GM21423 (cell line): Measurements from ENCODE around the gene GRK5.

ENCODE experiments used
- ATAC-seq: cut with Tn5 transposase; IDR thresholded peaks from one replicate; pipeline ENCODE4 v1.9.1; 2021; ENCODE audit warnings: mild to moderate bottlenecking, moderate library complexity; ENCODE audit not compliant: unreplicated experiment

GRK5 gene

DNA sequence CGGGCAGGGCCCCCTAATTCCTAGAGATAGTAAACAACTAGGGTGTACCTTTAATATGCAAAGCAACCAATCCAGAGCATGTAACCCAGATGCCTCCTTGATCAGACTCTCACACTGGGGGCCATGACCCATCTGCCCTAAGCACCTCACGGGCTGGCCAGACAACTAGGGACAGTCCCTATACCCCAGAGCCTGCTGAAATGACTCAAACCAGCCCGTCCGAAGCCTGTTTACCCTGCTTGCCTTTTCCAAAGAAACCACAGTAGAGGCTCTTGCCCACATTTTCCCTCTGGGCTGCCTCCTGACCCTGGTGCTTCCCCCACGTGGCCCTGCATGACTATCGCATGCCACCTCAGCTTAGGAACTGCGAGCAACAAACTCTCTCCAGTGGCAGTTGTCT is 288.9 kb downstream of the GRK5 start:
- peak; percentile 86 for ATAC-seq

GRCh38 chr10:119497243-119497642 is 289.9 kb downstream of the GRK5 start:
- ATAC-seq, result no peak

GRCh38 chr10:119498889-119499676 is 291.7 kb downstream of the GRK5 start:
- ATAC-seq, result no peak

- no peak for ATAC-seq
Observed at GRCh38 chr10:119499677-119500002, 292.3 kb downstream of the GRK5 start.

- ATAC-seq, result no peak
Observed at GRCh38 chr10:119500123-119500795, 292.9 kb downstream of the GRK5 start.

- ATAC-seq, result no peak
Observed at GRCh38 chr10:119500821-119501220, 293.4 kb downstream of the GRK5 start.

DNA sequence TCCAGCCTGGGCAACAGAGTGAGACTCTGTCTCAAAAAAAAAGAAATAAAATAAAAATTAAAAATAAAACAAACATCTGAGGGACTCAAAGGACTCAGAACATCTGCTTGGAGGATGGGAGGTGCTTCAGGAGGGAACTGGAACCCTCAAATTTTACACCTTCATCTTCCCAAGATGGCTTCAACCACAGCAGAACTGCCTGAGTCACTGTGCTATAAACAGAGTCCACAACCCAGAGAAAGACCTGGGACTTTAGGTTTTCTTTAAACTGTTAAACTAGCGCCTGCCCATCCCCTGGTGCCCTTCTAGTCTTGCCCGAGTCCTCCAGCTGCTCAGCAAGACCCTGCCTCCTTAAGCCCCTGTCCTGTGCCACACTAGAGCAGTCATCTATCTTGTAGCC is 294.3 kb downstream of the GRK5 start:
- ATAC-seq, result peak; percentile 11

DNA sequence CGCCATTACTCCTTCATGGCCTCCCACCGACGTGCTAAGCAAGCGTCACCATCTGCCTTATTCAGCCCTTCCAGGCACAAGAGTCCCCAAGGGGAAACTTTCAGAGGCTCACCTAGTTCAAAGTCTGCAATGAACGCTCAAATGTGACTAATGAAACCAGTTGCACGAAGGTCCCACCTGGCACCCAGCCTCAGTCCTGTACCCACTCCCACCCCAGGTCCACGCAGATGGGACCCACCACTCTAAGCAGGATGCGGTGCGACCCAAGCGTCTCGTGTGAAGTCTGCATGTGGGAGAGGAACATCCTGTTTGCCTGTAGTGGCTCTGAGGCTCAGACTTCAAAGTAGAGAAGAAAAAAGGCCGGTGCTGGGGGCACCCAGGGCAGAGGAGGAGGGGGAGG is 294.8 kb downstream of the GRK5 start:
- peak; percentile 86 for ATAC-seq

DNA sequence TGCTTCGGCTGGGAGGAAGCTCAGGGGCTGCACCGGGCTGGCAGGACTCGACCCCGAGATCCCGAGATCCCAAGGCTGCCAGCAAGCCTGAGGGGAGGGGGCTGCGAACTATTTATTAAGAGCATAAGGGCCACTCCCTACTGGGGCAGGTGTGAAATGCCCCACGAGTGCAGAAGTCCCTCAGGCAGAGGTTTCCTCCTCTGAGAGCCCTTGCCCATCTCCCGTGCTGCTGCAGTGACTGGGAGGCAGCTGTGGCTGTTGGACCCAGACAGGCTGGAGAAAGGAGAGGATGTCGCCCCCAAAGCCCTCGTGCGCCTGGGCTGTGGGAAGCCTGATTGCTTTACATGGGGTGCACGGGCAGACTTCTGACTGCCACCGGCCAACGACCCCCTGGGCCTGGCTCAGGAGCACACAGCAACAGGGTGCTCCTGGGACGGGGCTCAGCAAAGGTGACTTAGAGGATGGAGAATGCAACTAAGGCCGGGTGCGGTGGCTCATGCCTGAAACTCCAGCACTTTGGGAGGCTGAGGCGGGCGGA is 295.3 kb downstream of the GRK5 start:
- no peak for ATAC-seq

DNA sequence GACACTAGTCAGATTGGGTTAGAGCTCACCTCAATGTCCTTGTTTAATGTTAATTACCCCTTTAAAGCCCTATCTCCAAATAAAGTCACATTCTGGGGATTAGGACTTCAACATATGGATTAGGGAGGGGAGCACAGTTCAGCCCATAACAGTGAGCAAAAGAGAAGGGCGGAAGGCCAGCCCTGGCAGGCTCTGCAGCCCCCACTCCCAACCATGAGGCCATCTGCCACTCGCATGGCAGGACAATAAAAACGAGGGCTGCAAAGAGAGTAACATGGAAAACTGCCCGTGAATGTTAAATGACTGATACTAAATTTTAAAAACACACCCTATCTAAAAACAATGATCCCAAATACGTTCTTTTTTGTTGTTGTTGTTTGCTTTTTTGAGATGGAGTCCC is 296.4 kb downstream of the GRK5 start:
- ATAC-seq, result no peak

GRCh38 chr10:119504651-119505050 is 297.3 kb downstream of the GRK5 start:
- ATAC-seq, result no peak

GRCh38 chr10:119505131-119505551 is 297.8 kb downstream of the GRK5 start:
- ATAC-seq, result no peak
